Measurements from ENCODE around the gene KRTAP4-4.

DNA sequence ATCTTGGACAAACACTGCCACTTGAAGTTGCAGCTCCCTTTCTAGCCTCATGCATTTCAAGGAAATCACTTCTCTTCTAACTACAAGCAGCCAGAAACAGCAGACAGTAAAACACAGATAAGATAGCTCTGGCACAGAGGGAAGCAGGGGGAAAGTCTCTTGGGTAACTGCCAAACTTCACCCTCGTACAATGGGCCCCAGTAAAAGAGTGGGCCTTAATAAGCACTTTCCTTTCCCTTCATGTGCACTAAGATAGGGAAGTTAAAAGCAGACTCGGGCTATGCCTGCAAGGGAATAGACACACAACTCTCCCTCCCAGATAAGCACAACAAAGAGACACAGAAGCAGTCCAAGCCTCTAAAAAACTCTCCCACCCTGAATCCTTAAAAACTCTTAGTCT lies 6.7 kb downstream of the KRTAP4-4 start:
- TF ChIP-seq, protein P1, sequence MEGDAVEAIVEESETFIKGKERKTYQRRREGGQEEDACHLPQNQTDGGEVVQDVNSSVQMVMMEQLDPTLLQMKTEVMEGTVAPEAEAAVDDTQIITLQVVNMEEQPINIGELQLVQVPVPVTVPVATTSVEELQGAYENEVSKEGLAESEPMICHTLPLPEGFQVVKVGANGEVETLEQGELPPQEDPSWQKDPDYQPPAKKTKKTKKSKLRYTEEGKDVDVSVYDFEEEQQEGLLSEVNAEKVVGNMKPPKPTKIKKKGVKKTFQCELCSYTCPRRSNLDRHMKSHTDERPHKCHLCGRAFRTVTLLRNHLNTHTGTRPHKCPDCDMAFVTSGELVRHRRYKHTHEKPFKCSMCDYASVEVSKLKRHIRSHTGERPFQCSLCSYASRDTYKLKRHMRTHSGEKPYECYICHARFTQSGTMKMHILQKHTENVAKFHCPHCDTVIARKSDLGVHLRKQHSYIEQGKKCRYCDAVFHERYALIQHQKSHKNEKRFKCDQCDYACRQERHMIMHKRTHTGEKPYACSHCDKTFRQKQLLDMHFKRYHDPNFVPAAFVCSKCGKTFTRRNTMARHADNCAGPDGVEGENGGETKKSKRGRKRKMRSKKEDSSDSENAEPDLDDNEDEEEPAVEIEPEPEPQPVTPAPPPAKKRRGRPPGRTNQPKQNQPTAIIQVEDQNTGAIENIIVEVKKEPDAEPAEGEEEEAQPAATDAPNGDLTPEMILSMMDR (IDR thresholded peaks at IDR 0.05), result no peak
- no peak for TF ChIP-seq ZFX (IDR thresholded peaks at IDR 0.05; ENCODE audit: borderline replicate concordance)

Data from 22Rv1 (cell line).